Measurements from ENCODE around the gene ANXA2. TPM values are rescaled to one million over a fixed set of nuclear protein-coding genes. Genes with fewer than 3 reads are reported as not detected.

ANXA2 gene
- total and polyA plus RNA-seq, 4 donors, result 851 to 1,294 (median 1,171) TPM

GRCh38 chr15:60371175-60372051 is 26.4 kb downstream of the ANXA2 start:
- Histone ChIP-seq H3K9ac (ENCODE audit: insufficient read depth in 1 of 2, low read length in 2 of 2) (no peak overlapping the region), H3K36me3 (ENCODE audit: control insufficient read depth in 4 of 4, insufficient read depth in 4 of 4, low read length in 4 of 4) (peaks cover 6 to 25% (median 12%) of the 10 kb centered on the region in 4 donors), H3K4me1 (ENCODE audit: control insufficient read depth in 5 of 5, insufficient read depth in 5 of 5, low read length in 5 of 5) (peaks cover 0 to 44% (median 14%) of the 10 kb centered on the region in 5 donors)

GRCh38 chr15:60370869-60371136 is 27.0 kb downstream of the ANXA2 start:
- H3K9ac ChIP-seq (ENCODE audit: insufficient read depth in 1 of 2, low read length in 2 of 2), result no peak overlapping the region
- H3K27ac ChIP-seq (ENCODE audit: low read depth in 1 of 2, low read length in 1 of 2), result peak overlapping the region; percentile 70 to 86
- H3K9me3 ChIP-seq (ENCODE audit: control insufficient read depth in 4 of 4, insufficient read depth in 3 of 4, low read length in 3 of 4), result no peaks in the 10 kb centered on the region
- ATAC-seq (ENCODE audit: insufficient read depth, low FRiP score) (no peak), DNase-seq (no peak)
- TF ChIP-seq, protein P1, sequence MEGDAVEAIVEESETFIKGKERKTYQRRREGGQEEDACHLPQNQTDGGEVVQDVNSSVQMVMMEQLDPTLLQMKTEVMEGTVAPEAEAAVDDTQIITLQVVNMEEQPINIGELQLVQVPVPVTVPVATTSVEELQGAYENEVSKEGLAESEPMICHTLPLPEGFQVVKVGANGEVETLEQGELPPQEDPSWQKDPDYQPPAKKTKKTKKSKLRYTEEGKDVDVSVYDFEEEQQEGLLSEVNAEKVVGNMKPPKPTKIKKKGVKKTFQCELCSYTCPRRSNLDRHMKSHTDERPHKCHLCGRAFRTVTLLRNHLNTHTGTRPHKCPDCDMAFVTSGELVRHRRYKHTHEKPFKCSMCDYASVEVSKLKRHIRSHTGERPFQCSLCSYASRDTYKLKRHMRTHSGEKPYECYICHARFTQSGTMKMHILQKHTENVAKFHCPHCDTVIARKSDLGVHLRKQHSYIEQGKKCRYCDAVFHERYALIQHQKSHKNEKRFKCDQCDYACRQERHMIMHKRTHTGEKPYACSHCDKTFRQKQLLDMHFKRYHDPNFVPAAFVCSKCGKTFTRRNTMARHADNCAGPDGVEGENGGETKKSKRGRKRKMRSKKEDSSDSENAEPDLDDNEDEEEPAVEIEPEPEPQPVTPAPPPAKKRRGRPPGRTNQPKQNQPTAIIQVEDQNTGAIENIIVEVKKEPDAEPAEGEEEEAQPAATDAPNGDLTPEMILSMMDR (IDR thresholded peaks at IDR 0.05; ENCODE audit: control extremely low read depth, extremely low read depth), result no peak
- WGBS, 2 donors, result 55 to 63% methylated on average over 1 of the region's 1 CpG
- H3K4me1 ChIP-seq (ENCODE audit: control insufficient read depth in 5 of 5, insufficient read depth in 5 of 5, low read length in 5 of 5), result peaks cover 0 to 43% (median 13%) of the 10 kb centered on the region in 5 donors
- peaks cover 4 to 21% (median 10%) of the 10 kb centered on the region in 4 donors for H3K36me3 ChIP-seq (ENCODE audit: control insufficient read depth in 4 of 4, insufficient read depth in 4 of 4, low read length in 4 of 4)
- H3K27me3 ChIP-seq (ENCODE audit: control insufficient read depth in 3 of 3, insufficient read depth in 3 of 3, low read length in 2 of 3), result no peaks in the 10 kb centered on the region
- no peak overlapping the region for H3K4me3 ChIP-seq

More at GRCh38 chr15:60371175-60372051, 26.4 kb downstream of the ANXA2 start:
- WGBS, 2 donors, result 60 to 71% methylated on average over 20 of the region's 20 CpGs
- Histone ChIP-seq H3K27ac (ENCODE audit: low read depth in 1 of 2, low read length in 1 of 2) (peak overlapping the region; percentile 69 to 86), H3K4me3 (no peak overlapping the region), H3K9me3 (ENCODE audit: control insufficient read depth in 4 of 4, insufficient read depth in 3 of 4, low read length in 3 of 4) (no peaks in the 10 kb centered on the region), H3K27me3 (ENCODE audit: control insufficient read depth in 3 of 3, insufficient read depth in 3 of 3, low read length in 2 of 3) (no peaks in the 10 kb centered on the region)
- peak in 1 of 3 donors; percentile 46 for DNase-seq
- TF ChIP-seq, protein P1 (IDR thresholded peaks at IDR 0.05; ENCODE audit: control extremely low read depth, extremely low read depth), result no peak
- peak; percentile 13 for ATAC-seq (ENCODE audit: insufficient read depth, low FRiP score)

DNA sequence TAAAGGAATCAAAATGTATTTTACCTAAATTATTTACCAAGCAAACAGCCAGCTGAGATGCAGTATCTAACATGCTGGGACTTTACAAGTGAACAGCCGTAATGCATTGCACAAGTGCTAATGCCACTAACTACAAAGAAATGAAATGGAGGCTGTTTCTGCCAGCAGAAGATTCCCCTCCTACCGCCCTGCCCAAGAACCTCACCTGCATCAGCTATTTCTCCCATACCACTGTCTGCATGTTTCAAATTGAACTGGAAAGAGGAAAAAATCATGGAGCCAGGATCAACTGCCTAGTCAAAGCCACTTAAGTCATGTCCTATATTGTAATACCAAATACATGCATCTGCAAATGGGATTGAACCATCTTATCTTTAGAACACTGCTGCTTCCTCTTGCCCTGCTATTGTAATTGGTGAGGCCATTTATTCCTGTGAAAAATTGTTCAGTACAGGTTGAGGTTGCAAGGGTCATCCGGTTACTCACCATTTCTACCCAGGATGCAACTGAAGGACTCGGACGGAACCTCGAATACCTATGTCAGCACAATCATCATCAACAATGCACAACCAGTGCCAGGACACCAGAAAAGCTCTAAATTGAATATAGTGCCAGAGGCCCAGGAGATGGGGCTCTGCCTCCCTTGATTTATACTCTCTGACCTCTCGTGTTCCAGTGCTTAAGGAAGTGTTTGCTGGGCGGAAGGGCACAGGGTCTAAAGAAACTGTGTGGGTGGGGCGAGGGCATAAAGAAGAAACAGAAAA is 27.5 kb downstream of the ANXA2 start:
- ATAC-seq (ENCODE audit: insufficient read depth, low FRiP score) (peak; percentile 15), DNase-seq (peak in 2 of 3 donors; percentile 55 to 65)
- Histone ChIP-seq H3K27me3 (ENCODE audit: control insufficient read depth in 3 of 3, insufficient read depth in 3 of 3, low read length in 2 of 3) (no peaks in the 10 kb centered on the region), H3K9me3 (ENCODE audit: control insufficient read depth in 4 of 4, insufficient read depth in 3 of 4, low read length in 3 of 4) (no peaks in the 10 kb centered on the region), H3K9ac (ENCODE audit: insufficient read depth in 1 of 2, low read length in 2 of 2) (no peak overlapping the region), H3K4me1 (ENCODE audit: control insufficient read depth in 5 of 5, insufficient read depth in 5 of 5, low read length in 5 of 5) (peaks cover 0 to 38% (median 8%) of the 10 kb centered on the region in 5 donors), H3K27ac (ENCODE audit: low read depth in 1 of 2, low read length in 1 of 2) (peak overlapping the region; percentile 70 to 86), H3K4me3 (no peak overlapping the region), H3K36me3 (ENCODE audit: control insufficient read depth in 4 of 4, insufficient read depth in 4 of 4, low read length in 4 of 4) (peaks cover 4 to 19% (median 11%) of the 10 kb centered on the region in 4 donors)
- WGBS, 2 donors, result 73 to 83% methylated on average over 9 of the region's 9 CpGs
- TF ChIP-seq, protein P1 (IDR thresholded peaks at IDR 0.05; ENCODE audit: control extremely low read depth, extremely low read depth), result no peak
